H1 (cell line): Measurements from ENCODE around the gene TNS1. TPM values are rescaled to one million over a fixed set of nuclear protein-coding genes. Genes with fewer than 3 reads are reported as not detected.
A peak's percentile ranks its signal among the peaks of the same experiment; 100 is the strongest.

Source experiments
- CTCF ChIA-PET: fragments of 300-600 bp; sonication (Branson Sonifier 250); formaldehyde crosslinking; loops from one replicate; lab custom pipeline; 2021; ENCODE audit not compliant: partially characterized antibody; lab: Charles Lee
- POLR2A ChIA-PET: fragments of 300-600 bp; sonication (Branson Sonifier 250); formaldehyde crosslinking; loops from one replicate; lab custom pipeline; 2021; ENCODE audit warnings: inconsistent platforms; ENCODE audit not compliant: partially characterized antibody; lab: Charles Lee
- DNase-seq, 2 experiments: peaks; one replicate each; pipeline versions ENCODE4 v3.0.0 to v3.0.0-alpha.2; 2010 to 2022; ENCODE audit warnings: low spot score in 2 of 2, low read depth in 1 of 2, mixed read lengths in 1 of 2
- FAIRE-seq: peaks from 2 replicates; lab custom pipeline; 2011; peaks lifted over from hg19 to GRCh38; lab: Jason Lieb, UNC
- H2AFZ ChIP-seq: 2 replicates; pipeline ENCODE4 v1.8.1; 2012; ENCODE audit warnings: low read length, inconsistent platforms
- H2AK5ac ChIP-seq: 2 replicates; pipeline ENCODE4 v1.6.1; 2013; ENCODE audit warnings: low read depth, low read length
- H2BK120ac ChIP-seq: replicated peaks from 2 replicates; pipeline ENCODE3; 2013; ENCODE audit warnings: low read depth, low read length, inconsistent platforms
- H2BK12ac ChIP-seq: 2 replicates; pipeline ENCODE4 v1.6.1; 2013; ENCODE audit warnings: low read depth, low read length
- H2BK15ac ChIP-seq: 2 replicates; pipeline ENCODE4 v1.6.1; 2013; ENCODE audit warnings: low read length
- H2BK20ac ChIP-seq: 2 replicates; pipeline ENCODE4 v1.6.1; 2013; ENCODE audit warnings: low read length
- H2BK5ac ChIP-seq: 2 replicates; pipeline ENCODE4 v1.6.1; 2013; ENCODE audit warnings: low read depth, low read length
- H3K14ac ChIP-seq: 2 replicates; pipeline ENCODE4 v1.6.1; 2013; ENCODE audit warnings: inconsistent platforms; ENCODE audit not compliant: insufficient read length
- H3K18ac ChIP-seq: 2 replicates; pipeline ENCODE4 v1.6.1; 2013; ENCODE audit warnings: low read length; ENCODE audit errors: extremely low read depth
- H3K23ac ChIP-seq: 2 replicates; pipeline ENCODE4 v1.6.1; 2013; ENCODE audit warnings: inconsistent platforms; ENCODE audit not compliant: insufficient read length
- H3K23me2 ChIP-seq: 2 replicates; pipeline ENCODE4 v1.6.1; 2013; ENCODE audit warnings: low read depth, low read length
- H3K27ac ChIP-seq: 2 replicates; pipeline ENCODE4 v1.6.1; 2011; ENCODE audit warnings: low read depth, low read length, inconsistent platforms
- H3K27me3 ChIP-seq, 4 experiments: replicated peaks in 1 of 4; 1 replicate in 1 of 4; 2 replicates in 3 of 4; pipeline versions ENCODE4 v1.6.1 to v1.8.1; 2011 to 2013; ENCODE audit warnings: low read length in 3 of 4, mild to moderate bottlenecking in 3 of 4, inconsistent platforms in 2 of 4, mixed read lengths in 2 of 4, moderate library complexity in 1 of 4; ENCODE audit not compliant: control insufficient read depth in 3 of 4, insufficient read depth in 3 of 4; ENCODE audit errors: extremely low read depth in 1 of 4
- H3K36me3 ChIP-seq, 4 experiments: 2 replicates each; pipeline versions ENCODE4 v1.6.1 to v1.8.1; 2011 to 2013; ENCODE audit warnings: mild to moderate bottlenecking in 4 of 4, low read length in 3 of 4, moderate library complexity in 2 of 4, control low read depth in 1 of 4, inconsistent platforms in 1 of 4; ENCODE audit not compliant: insufficient read depth in 4 of 4, control insufficient read depth in 2 of 4
- H3K4ac ChIP-seq: replicated peaks from 2 replicates; pipeline ENCODE3; 2013; ENCODE audit warnings: low read length, low read depth, mixed read lengths, inconsistent platforms; ENCODE audit not compliant: insufficient read length
- H3K4me1 ChIP-seq, 4 experiments: replicated peaks in 1 of 4; 1 replicate in 1 of 4; 2 replicates in 3 of 4; pipeline versions ENCODE4 v1.6.1 to v1.8.1; 2011 to 2013; ENCODE audit warnings: low read length in 3 of 4, inconsistent platforms in 2 of 4, mixed read lengths in 1 of 4; ENCODE audit not compliant: insufficient read depth in 4 of 4, control insufficient read depth in 3 of 4
- H3K4me2 ChIP-seq, 2 experiments: 2 replicates each; pipeline versions ENCODE4 v1.6.1 to v1.8.1; 2011 to 2013; ENCODE audit warnings: low read depth in 2 of 2, low read length in 2 of 2, control low read depth in 1 of 2, inconsistent platforms in 1 of 2, mild to moderate bottlenecking in 1 of 2; ENCODE audit not compliant: insufficient read depth in 1 of 2
- H3K4me3 ChIP-seq, 4 experiments: fragments of 200-600, 300-600 bp in 1 of 4; sonication (generic), shearing (Covaris generic), sonication (Bioruptor Twin) in 1 of 4; 2 replicates each; pipeline versions ENCODE4 v1.5.1 to v1.8.1; 2011 to 2016; ENCODE audit warnings: low read length in 4 of 4, low read depth in 3 of 4, control low read depth in 2 of 4, inconsistent platforms in 2 of 4, mild to moderate bottlenecking in 2 of 4, mixed read lengths in 1 of 4, moderate library complexity in 1 of 4; ENCODE audit not compliant: insufficient read depth in 2 of 4; ENCODE audit errors: extremely low read depth in 1 of 4
- H3K56ac ChIP-seq: replicated peaks from 2 replicates; pipeline ENCODE3; 2013; ENCODE audit warnings: low read depth, mild to moderate bottlenecking, mixed read lengths, low read length, inconsistent platforms; ENCODE audit not compliant: insufficient read length
- H3K79me1 ChIP-seq: 2 replicates; pipeline ENCODE4 v1.6.1; 2013; ENCODE audit warnings: low read depth, low read length, control low read depth
- H3K79me2 ChIP-seq, 2 experiments: 2 replicates each; pipeline versions ENCODE4 v1.6.1 to v1.8.1; 2012 to 2013; ENCODE audit warnings: low read length in 2 of 2, mild to moderate bottlenecking in 2 of 2, inconsistent platforms in 1 of 2; ENCODE audit not compliant: insufficient read depth in 2 of 2, control insufficient read depth in 1 of 2
- H3K9ac ChIP-seq, 4 experiments: replicated peaks in 1 of 4; 1 replicate in 1 of 4; 2 replicates in 3 of 4; pipeline versions ENCODE4 v1.6.1 to v1.8.1; 2011 to 2013; ENCODE audit warnings: low read depth in 3 of 4, low read length in 3 of 4, control low read depth in 2 of 4, mild to moderate bottlenecking in 2 of 4, moderate library complexity in 2 of 4, inconsistent platforms in 1 of 4; ENCODE audit errors: extremely low read depth in 1 of 4
- H3K9me3 ChIP-seq, 2 experiments: 2 replicates each; pipeline versions ENCODE4 v1.6.1 to v1.8.1; 2012 to 2013; ENCODE audit warnings: mild to moderate bottlenecking in 2 of 2, moderate library complexity in 2 of 2, control low read depth in 1 of 2, inconsistent platforms in 1 of 2, low read depth in 1 of 2, low read length in 1 of 2, mixed read lengths in 1 of 2; ENCODE audit not compliant: insufficient read depth in 2 of 2
- H4K20me1 ChIP-seq, 2 experiments: replicated peaks in 1 of 2; 2 replicates each; pipeline versions ENCODE3 to v1.8.1; 2011 to 2013; ENCODE audit warnings: inconsistent platforms in 2 of 2, low read length in 2 of 2, mild to moderate bottlenecking in 1 of 2; ENCODE audit not compliant: insufficient read depth in 2 of 2, control insufficient read depth in 1 of 2
- H4K5ac ChIP-seq: 2 replicates; pipeline ENCODE4 v1.6.1; 2013; ENCODE audit warnings: low read length, low read depth, mixed read lengths, inconsistent platforms; ENCODE audit not compliant: insufficient read length
- H4K8ac ChIP-seq: 2 replicates; pipeline ENCODE4 v1.8.0; 2013; ENCODE audit warnings: mild to moderate bottlenecking, moderate library complexity, low read length, inconsistent platforms; ENCODE audit not compliant: insufficient read depth; ENCODE audit errors: extremely low read depth
- H4K91ac ChIP-seq: replicated peaks from 2 replicates; pipeline ENCODE3; 2013; ENCODE audit warnings: low read length, mixed read lengths, inconsistent platforms; ENCODE audit not compliant: insufficient read length
- ASH2L ChIP-seq: fragments of 200-600, 300-600 bp; sonication (generic); IDR thresholded peaks from one replicate; pipeline ENCODE4 v1.7.1; 2017; ENCODE audit warnings: low read length
- CHD2 ChIP-seq: IDR thresholded peaks from 2 replicates; pipeline ENCODE4 v1.6.1; 2012; ENCODE audit warnings: low read length, improper control_type of control experiment
- EZH2 ChIP-seq: fragments of 200-600 bp; sonication (generic); IDR thresholded peaks from 2 replicates; pipeline ENCODE4 v1.7.1; 2012; ENCODE audit warnings: low read depth, mild to moderate bottlenecking, moderate library complexity, low read length, inconsistent platforms; ENCODE audit not compliant: severe bottlenecking
- HDAC2 ChIP-seq, 2 experiments: fragments of 300-600 bp in 1 of 2; sonication (generic) in 1 of 2; IDR thresholded peaks; 2 replicates each; pipeline ENCODE4 v1.6.1; 2011 to 2012; ENCODE audit warnings: low read depth in 2 of 2, low read length in 2 of 2, mild to moderate bottlenecking in 2 of 2, moderate library complexity in 2 of 2, borderline replicate concordance in 1 of 2, inconsistent platforms in 1 of 2
- JUN ChIP-seq: IDR thresholded peaks from 2 replicates; pipeline ENCODE4 v1.6.1; 2011; ENCODE audit warnings: low read depth, mild to moderate bottlenecking, improper control_type of control experiment, low read length
- KDM4A ChIP-seq: IDR thresholded peaks from one replicate; pipeline ENCODE4 v1.7.1; 2012; ENCODE audit warnings: low read depth, mild to moderate bottlenecking, moderate library complexity, low read length, inconsistent platforms; ENCODE audit not compliant: severe bottlenecking
- NRF1 ChIP-seq: IDR thresholded peaks from 2 replicates; pipeline ENCODE4 v1.6.1; 2011; ENCODE audit warnings: mild to moderate bottlenecking, low read depth, low read length, improper control_type of control experiment
- POLR2AphosphoS5 ChIP-seq: IDR thresholded peaks from 2 replicates; pipeline ENCODE4 v1.6.1; 2011; ENCODE audit warnings: low read depth, low read length
- YY1 ChIP-seq: IDR thresholded peaks from 2 replicates; pipeline ENCODE4 v1.6.1; 2011; ENCODE audit warnings: low read depth, mild to moderate bottlenecking, low read length
- ZNF274 ChIP-seq: IDR thresholded peaks from 2 replicates; pipeline ENCODE4 v1.7.0; 2012; ENCODE audit warnings: low read length, borderline replicate concordance; ENCODE audit errors: extremely low read depth
- WGBS, 2 experiments: shearing (Covaris generic) in 1 of 2; methylation state at CpG; one replicate each; pipeline versions ENCODE4 v1.1.6 to v1.1.7; 2013 to 2015; ENCODE audit warnings: low lambda C conversion rate in 2 of 2, mixed read lengths in 2 of 2, inconsistent platforms in 1 of 2, low coverage in 1 of 2, missing lambda C conversion rate in 1 of 2; ENCODE audit not compliant: insufficient replicate concordance in 2 of 2, insufficient coverage in 1 of 2, insufficient read length in 1 of 2; ENCODE audit errors: extremely low coverage in 1 of 2, missing lambda C conversion rate in 1 of 2; 5-methylcytosine and 5-hydroxymethylcytosine counted together
- polyA plus RNA-seq, 7 experiments: library from polyadenylated mRNA; depleted of rRNA in 3 of 7; stranded (reverse) in 5 of 7; unstranded in 2 of 7; fragments of >200 nt in 5 of 7; fragments of 200-250 nt in 2 of 7; gene quantifications; 1 replicate in 5 of 7; 2 replicates in 1 of 7; 4 replicates in 1 of 7; pipeline versions ENCODE4 v1.2.1 to v1.2.3, GENCODE V29; 2011 to 2013; ENCODE audit warnings: missing spikeins in 2 of 7, mixed read lengths in 2 of 7
- total RNA-seq: library from RNA; stranded (reverse); fragmentation: NEBNext Ultra II Directional; extraction: Animal tissue kit (Norgen Biotek cat#: 25700); gene quantifications from 2 replicates; pipeline ENCODE4 v1.2.1, GENCODE V29; 2021
- TF ChIP-seq, protein P1 (sequence below): IDR thresholded peaks from 2 replicates; pipeline ENCODE4 v1.6.1; 2012; ENCODE audit warnings: inconsistent platforms

Gene TNS1
- total and polyA plus RNA-seq, 2 of the 8 experiments (the other 6 are each of a cell fraction or from before 2014, with no cell fraction given) = 1.5 to 5.1 TPM

DNA sequence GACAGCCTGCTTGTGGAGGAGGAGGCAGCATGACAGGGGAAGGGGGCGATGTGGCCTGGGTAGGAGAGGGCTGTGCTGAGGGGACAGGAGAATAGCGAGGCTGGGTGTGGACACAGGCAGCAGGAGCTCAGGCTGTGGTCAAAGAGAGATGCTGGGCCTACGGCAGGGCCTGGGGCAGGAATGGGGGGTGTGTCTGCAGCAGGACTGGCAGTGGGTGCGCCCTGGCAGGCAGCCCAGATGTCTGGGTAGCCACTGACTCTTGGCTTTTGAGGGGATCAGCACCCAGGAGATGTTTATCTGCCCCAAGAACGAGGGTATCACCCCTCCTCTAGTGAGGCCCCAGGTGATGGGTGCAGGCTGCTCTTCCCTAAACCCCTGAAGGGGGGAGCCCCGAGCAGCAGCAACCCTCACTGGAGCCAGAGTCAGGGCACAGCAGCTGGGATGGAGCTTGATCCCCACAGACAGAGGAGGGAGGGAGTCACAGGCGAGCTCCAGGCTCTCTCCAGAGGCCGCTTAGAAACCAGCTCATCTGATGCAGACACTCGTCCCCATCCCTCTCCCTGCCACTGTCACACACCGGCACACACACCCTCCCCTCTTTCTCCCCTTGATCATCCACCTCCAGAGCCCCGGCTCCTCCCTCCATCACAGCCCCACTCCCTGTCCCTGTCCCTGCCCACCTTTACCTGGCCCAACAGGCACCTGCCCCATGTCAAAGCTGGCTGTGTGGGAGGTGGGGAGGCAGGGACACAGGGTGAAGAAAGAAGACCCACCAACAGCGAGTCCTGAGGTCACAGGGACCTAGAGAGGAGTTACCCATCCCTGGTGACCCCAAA is 29.8 kb upstream of the TNS1 start:
- CTCF ChIA-PET = interaction anchor here (1.0 to 6.3 kb wide), 31 partner anchors 8 to 247 kb away, joined by 3 to 57 read pairs (median 6); partner anchors contain the start of gene RUFY4
- no peak overlapping the region for H3K27ac ChIP-seq
- TF ChIP-seq POLR2AphosphoS5 = no peak
- no peak for TF ChIP-seq NRF1
- TF ChIP-seq ZNF274 = no peak
- TF ChIP-seq KDM4A = no peak
- no peak for TF ChIP-seq HDAC2 (IDR thresholded peaks at IDR 0.05; ENCODE audit: borderline replicate concordance in 1 of 2, low read depth in 2 of 2, low read length in 2 of 2)
- TF ChIP-seq YY1 = no peak
- TF ChIP-seq JUN = no peak
- TF ChIP-seq EZH2 = no peak
- TF ChIP-seq CHD2 = no peak
- TF ChIP-seq, protein P1, sequence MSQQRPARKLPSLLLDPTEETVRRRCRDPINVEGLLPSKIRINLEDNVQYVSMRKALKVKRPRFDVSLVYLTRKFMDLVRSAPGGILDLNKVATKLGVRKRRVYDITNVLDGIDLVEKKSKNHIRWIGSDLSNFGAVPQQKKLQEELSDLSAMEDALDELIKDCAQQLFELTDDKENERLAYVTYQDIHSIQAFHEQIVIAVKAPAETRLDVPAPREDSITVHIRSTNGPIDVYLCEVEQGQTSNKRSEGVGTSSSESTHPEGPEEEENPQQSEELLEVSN = no peak
- TF ChIP-seq ASH2L = no peak

More for the DNA sequence above, 29.8 kb upstream of the TNS1 start:
- Histone ChIP-seq H3K4me2 (no peak overlapping the region; a peak in 1 of 4 replicates), H4K91ac (no peak overlapping the region), H3K79me1 (no peaks in the 10 kb centered on the region), H3K18ac (peak overlapping the region; percentile 87; the same call in 1 of the 2 replicates), H3K56ac (no peak overlapping the region), H4K20me1 (peaks cover 0 to 8% of the 10 kb centered on the region in 2 experiments), H2AFZ (no peak overlapping the region), H3K9ac (no peak overlapping the region), H2BK20ac (peak overlapping the region; percentile 61; the same call in 1 of the 2 replicates), H2BK5ac (peak overlapping the region; percentile 94; the same call in 1 of the 2 replicates), H3K4me1 (peaks cover 0 to 13% (median 5%) of the 10 kb centered on the region in 4 experiments; a peak in 5 of 7 replicates), H2BK15ac (peak overlapping the region; percentile 46; the same call in 1 of the 2 replicates), H3K23ac (no peak overlapping the region), H3K79me2 (no peaks in the 10 kb centered on the region), H2AK5ac (0 out of 2 replicates have a peak overlapping the region, but pooled peaks have one; percentile 32), H3K36me3 (no peaks in the 10 kb centered on the region), H3K4ac (no peak overlapping the region), H3K4me3 (no peak overlapping the region), H3K27me3 (peaks cover 6 to 25% (median 20%) of the 10 kb centered on the region in 4 experiments), H3K9me3 (no peaks in the 10 kb centered on the region), H3K14ac (no peak overlapping the region), H4K5ac (no peak overlapping the region), H3K23me2 (peaks cover 17% of the 10 kb centered on the region; the same call in 1 of the 2 replicates), H2BK120ac (no peak overlapping the region), H2BK12ac (peak overlapping the region; percentile 90), H4K8ac (no peak overlapping the region)
- POLR2A ChIA-PET = interaction anchor here (1.5 kb wide), 1 partner anchor 21 kb away, joined by 3 read pairs; no protein-coding TSS in a partner anchor
- DNase-seq = no peak
- no peak for FAIRE-seq
- WGBS, 2 experiments = 82% methylated on average over 9 of the region's 12 CpGs; no CpG with 5 or more reads in 1 of the 2 experiments
